LHCN-M2 (cell line): Measurements from ENCODE around the gene CORO1C. TPM values are rescaled to one million over a fixed set of nuclear protein-coding genes. Genes with fewer than 3 reads are reported as not detected.

Experiments
- DNase-seq: peaks from one replicate; pipeline ENCODE4 v3.0.0-alpha.2; 2012; ENCODE audit warnings: low read depth
- total RNA-seq: library from RNA; depleted of rRNA; stranded (reverse); fragments of >200 nt; gene quantifications from 2 replicates; pipeline ENCODE4 v1.2.3, GENCODE V29; 2014; rRNA removed

Gene CORO1C
- total RNA-seq, 1 experiment from 2014 or later, result 172 TPM

GRCh38 chr12:108602976-108603704 lies 128.2 kb downstream of the CORO1C start:
- no peak for DNase-seq

DNA sequence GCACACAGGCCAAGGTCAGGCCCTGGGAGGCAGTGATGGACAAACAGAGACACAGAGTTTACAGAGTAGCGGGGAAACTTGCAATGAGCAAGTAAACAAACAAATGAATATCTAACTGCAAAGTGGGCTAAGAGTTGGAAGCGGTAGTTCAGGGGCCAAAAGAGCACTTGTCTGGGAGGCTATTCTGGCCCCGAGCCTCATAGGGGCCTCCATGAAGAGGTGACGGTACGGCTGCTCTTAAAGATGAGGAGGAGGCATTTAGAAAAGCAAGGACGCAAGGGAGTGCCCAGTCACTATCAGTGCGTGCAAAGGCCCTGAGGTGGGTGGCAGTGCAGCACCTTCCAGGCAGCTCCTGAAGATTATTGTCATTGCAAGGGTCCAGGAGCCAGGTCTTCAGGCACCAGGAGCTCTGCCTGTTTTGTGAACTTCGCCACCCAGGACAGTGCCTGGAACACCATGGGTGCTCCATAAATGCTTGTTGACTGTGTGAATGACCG lies 129.1 kb downstream of the CORO1C start:
- no peak for DNase-seq

DNA sequence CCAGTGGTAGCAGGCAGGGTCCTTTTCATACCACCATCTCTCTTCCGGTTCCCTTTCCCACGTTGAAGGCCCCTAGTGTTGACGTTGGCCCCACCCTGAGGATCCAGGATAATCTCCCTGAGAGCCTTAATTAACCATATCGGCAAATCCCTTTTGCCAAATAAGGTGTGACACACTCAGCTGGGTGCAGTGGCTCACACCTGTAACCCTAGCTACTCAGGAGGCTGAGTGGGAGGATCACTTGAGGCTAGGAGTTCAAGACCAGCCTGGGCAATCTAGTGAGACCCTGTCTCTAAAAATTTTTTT lies 130.7 kb downstream of the CORO1C start:
- DNase-seq, result no peak

DNA sequence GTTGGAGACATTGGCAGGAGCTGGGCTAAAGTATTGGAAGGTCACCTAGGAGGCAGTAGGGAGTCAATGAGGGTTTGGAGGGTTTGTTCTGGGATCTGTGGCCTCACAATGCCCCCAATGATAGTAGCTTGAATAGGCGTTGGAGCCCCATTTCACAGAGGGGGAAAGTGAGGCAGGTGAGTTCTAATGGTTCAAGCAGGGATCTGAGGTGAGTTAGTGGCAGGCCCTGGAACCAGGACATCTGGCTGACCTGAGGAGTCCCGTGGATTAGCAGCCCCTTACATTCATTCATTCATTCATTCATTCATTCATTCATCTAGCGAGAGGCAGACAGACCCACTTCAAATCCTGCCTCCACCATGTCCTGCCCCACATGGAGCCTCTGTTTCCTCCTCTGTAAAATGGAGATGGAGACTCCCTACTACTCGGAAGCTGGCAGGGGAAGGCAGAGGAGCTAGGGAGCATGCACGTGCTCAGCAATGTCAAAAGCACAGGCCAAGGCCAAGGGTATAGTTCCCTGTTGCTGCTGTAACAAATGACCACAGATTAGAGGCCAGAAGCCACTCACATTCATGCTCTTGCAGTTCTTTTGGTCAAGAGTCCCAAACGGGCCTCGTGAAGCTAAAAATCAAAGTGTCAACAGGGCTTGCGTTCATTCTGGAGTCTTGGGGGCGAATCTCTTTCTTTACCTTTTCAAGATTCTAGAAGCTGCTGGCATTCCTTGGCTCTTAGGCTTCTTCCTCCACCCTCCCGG lies 131.2 kb downstream of the CORO1C start:
- no peak for DNase-seq

- no peak for DNase-seq
Measured at GRCh38 chr12:108599541-108599940, 131.8 kb downstream of the CORO1C start.

DNA sequence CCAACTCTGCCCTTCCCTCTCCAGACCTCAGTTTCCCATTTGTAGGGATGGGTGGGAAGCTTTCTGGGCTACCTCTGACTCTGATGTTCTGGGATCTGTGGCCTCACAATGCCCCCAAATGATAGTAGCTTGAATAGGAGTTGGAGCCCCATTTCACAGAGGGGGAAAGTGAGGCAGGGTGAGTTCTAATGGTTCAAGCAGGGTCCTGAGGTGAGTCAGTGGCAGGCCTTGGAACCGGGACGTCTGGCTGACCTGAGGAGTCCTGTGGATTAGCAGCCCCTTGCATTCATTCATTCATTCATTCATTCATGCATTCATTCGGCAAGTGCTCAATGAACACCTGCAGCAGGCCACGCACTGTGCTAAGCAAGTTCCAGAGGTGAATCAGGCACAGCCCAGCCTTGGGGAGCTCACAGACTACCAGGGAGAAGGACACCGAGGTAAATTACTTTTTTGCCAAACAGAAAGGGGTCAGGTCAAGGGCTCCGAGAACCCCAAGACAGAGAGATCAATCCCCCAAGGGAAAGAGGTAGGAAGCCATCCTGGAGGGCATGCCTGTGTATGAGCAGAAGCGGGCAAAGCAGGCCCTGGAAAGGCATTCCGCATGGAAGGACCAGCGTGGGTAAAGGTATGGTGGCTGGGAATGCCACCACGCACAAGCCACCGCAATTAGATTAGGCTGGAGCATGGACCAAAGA lies 132.6 kb downstream of the CORO1C start:
- no peak for DNase-seq

DNA sequence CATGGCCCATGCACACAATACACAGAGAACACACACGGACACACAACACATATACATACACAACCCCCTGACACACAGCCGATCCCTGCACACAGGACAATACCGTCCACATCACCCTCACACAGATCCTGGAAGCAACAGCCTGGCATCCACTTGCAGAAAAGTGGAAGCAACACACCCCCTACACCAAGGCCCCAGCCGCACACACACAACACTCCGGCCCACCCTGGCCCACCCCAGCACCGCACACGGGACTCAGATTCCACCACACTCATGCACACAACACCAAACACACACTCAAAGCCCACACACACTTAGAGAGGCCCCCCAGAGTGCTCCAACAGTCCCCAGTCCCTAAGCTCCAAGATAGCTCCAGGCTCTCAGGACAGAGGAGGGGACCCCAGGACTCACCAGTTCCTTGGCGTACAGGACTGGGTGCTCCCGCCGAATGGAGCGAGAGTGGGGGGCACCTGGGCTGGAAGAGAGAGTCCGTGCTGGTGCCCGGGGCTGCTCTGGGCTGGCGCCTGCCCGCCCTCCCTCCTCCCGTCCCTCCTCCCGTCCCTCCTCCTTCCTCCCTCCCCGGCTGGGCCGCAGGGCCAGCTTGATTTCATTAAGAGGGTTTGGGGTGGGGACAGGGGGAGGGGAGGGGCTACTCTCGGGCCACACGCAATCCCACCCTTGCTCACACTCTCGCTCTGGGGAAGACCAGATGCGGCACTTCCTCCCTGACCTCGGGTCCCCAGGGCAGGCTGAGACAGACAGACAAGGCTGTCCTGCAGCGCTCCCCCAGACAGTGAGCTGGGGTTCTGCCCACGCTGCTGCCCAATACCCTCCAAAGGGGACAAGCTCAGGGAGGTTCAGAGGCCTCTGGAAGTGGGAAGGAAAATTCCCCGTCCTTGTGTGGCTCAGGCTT lies 133.5 kb downstream of the CORO1C start, which contains the start of gene TMEM119:
TSS of gene TMEM119 (minus strand) at position 526 of the 913 bp plus-strand sequence. CDS start 5,701 bp downstream, outside the sequence.
- no peak for DNase-seq

- DNase-seq, result no peak
Measured at GRCh38 chr12:108596854-108597558, 134.3 kb downstream of the CORO1C start.

GRCh38 chr12:108595711-108596647 lies 135.3 kb downstream of the CORO1C start:
- DNase-seq, result no peak

Other genes with a start within 250 kb of the CORO1C start
- 7.0 and 7.9 TPM in 2 replicates for gene FICD, start 216.2 kb downstream of the CORO1C start, total RNA-seq
- gene SART3, start 170.3 kb downstream of the CORO1C start, total RNA-seq, result 52.6 and 57.4 TPM in 2 replicates
- gene ISCU, start 168.9 kb downstream of the CORO1C start, total RNA-seq, result 122 and 132 TPM in 2 replicates
- gene TMEM119, start 133.4 kb downstream of the CORO1C start, total RNA-seq, result 0.80 and 1.9 TPM in 2 replicates
- 1.5 and 2.1 TPM in 2 replicates for gene SELPLG, start 97.6 kb downstream of the CORO1C start, total RNA-seq
- gene SSH1, start 126.1 kb upstream of the CORO1C start, total RNA-seq, result 13.9 and 29.4 TPM in 2 replicates
- not detected in 2 replicates for gene DAO, start 148.6 kb upstream of the CORO1C start, total RNA-seq